ENCODE data around the gene ENDOU.

The ENDOU gene

DNA sequence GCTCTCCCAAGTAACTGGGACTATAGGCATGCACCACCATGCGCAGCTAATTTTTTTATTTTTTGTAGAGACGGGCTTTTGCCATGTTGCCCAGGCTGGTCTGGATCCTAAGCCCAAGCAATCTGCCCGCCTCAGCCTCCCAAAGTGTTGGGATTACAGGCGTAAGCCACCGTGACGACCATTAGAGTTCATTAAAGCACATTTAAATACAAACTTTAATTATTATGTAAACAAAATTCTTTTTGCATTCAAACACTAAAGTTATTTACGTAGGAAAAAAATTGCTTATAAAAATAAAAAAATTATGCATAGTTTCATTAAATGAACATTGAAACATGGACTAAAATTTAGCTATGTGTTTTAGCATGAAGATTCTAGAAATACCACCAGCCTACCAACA, 26.7 kb downstream of the ENDOU start:
- no peak overlapping the region for H4K91ac ChIP-seq (ENCODE audit: low read depth, low read length, poor library complexity)
- no peak overlapping the region for H3K23ac ChIP-seq (ENCODE audit: low read depth, low read length, poor library complexity)
- H3K9me3 ChIP-seq (replicated peaks in 1 of 2; ENCODE audit: control insufficient read depth in 2 of 2, insufficient read depth in 1 of 2, low read depth in 1 of 2, low read length in 2 of 2): peaks cover 0 to 5% of the 10 kb centered on the region in 2 donors
- no peaks in the 10 kb centered on the region for H3K4me1 ChIP-seq (ENCODE audit: control insufficient read depth in 2 of 2, insufficient read depth in 1 of 2, low read depth in 1 of 2, low read length in 2 of 2)
- no peak overlapping the region for H3K14ac ChIP-seq (ENCODE audit: low read length)
- no peak overlapping the region for H3K18ac ChIP-seq (ENCODE audit: low read length)
- no peak overlapping the region for H2BK15ac ChIP-seq (ENCODE audit: low read length)
- H2BK120ac ChIP-seq (ENCODE audit: low read depth, low read length): no peak overlapping the region
- H2BK12ac ChIP-seq (ENCODE audit: low read length): no peak overlapping the region
- no peak overlapping the region for H3K27ac ChIP-seq (replicated peaks; ENCODE audit: low read length)
- H2AK5ac ChIP-seq (ENCODE audit: low read depth, low read length): no peak overlapping the region
- DNase-seq (ENCODE audit: low spot score): no peak
- no peaks in the 10 kb centered on the region for H3K79me1 ChIP-seq (ENCODE audit: low read depth, low read length)
- H3K9ac ChIP-seq (ENCODE audit: low read depth, low read length, poor library complexity): no peak overlapping the region
- peaks cover 7 to 99% of the 10 kb centered on the region in 2 donors for H3K36me3 ChIP-seq (replicated peaks in 1 of 2; ENCODE audit: control insufficient read depth in 2 of 2, insufficient read depth in 2 of 2, low read length in 2 of 2)
- H3K4ac ChIP-seq (ENCODE audit: low read length): no peak overlapping the region
- WGBS, 2 donors (ENCODE audit: extremely low coverage in 2 of 2, insufficient read length in 2 of 2, insufficient replicate concordance in 1 of 2): no CpG with 5 or more reads among the region's 7 CpGs
- no peaks in the 10 kb centered on the region for H3K27me3 ChIP-seq (ENCODE audit: control insufficient read depth in 3 of 3, insufficient read depth in 3 of 3, low read depth in 1 of 3, low read length in 3 of 3)
- H3K4me2 ChIP-seq (ENCODE audit: insufficient read depth, low read length, poor library complexity, severe bottlenecking): no peak overlapping the region
- H2AFZ ChIP-seq (ENCODE audit: low read length): no peak overlapping the region
- no peak overlapping the region for H3K4me3 ChIP-seq (ENCODE audit: low read length in 2 of 2)
- no peak overlapping the region for H4K8ac ChIP-seq (ENCODE audit: low read depth, low read length)
- H2BK5ac ChIP-seq (ENCODE audit: low read length): no peak overlapping the region

DNA sequence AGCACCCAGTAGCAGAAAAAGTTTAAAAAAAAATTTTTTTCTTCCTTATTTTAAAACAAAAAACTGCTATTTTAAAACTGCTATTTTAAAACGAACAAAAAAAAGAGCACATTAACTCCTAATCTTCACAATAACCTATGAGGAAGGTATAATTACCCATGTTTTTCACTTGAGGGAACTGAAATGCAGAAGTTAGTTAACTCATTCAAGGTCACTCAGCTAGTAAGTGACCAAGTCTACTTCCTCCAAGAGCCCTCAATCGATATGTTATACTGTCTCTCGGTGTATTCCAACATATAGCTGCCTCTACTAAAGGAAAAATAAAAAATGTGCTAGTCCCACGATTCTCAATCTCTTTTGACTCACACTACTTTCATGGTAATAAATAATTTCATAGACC, 27.2 kb downstream of the ENDOU start:
- no peak overlapping the region for H3K4ac ChIP-seq (ENCODE audit: low read length)
- no peak overlapping the region for H4K91ac ChIP-seq (ENCODE audit: low read depth, low read length, poor library complexity)
- no CpG with 5 or more reads among the region's 4 CpGs for WGBS, 2 donors (ENCODE audit: extremely low coverage in 2 of 2, insufficient read length in 2 of 2, insufficient replicate concordance in 1 of 2)
- H2AFZ ChIP-seq (ENCODE audit: low read length): no peak overlapping the region
- no peak overlapping the region for H2AK5ac ChIP-seq (ENCODE audit: low read depth, low read length)
- DNase-seq (ENCODE audit: low spot score): no peak
- no peak overlapping the region for H3K14ac ChIP-seq (ENCODE audit: low read length)
- H4K8ac ChIP-seq (ENCODE audit: low read depth, low read length): no peak overlapping the region
- H2BK12ac ChIP-seq (ENCODE audit: low read length): no peak overlapping the region
- H3K4me2 ChIP-seq (ENCODE audit: insufficient read depth, low read length, poor library complexity, severe bottlenecking): no peak overlapping the region
- no peak overlapping the region for H2BK15ac ChIP-seq (ENCODE audit: low read length)
- peaks cover 8 to 99% of the 10 kb centered on the region in 2 donors for H3K36me3 ChIP-seq (replicated peaks in 1 of 2; ENCODE audit: control insufficient read depth in 2 of 2, insufficient read depth in 2 of 2, low read length in 2 of 2)
- no peak overlapping the region for H3K27ac ChIP-seq (replicated peaks; ENCODE audit: low read length)
- no peak overlapping the region for H3K4me3 ChIP-seq (ENCODE audit: low read length in 2 of 2)
- no peak overlapping the region for H2BK120ac ChIP-seq (ENCODE audit: low read depth, low read length)
- H3K18ac ChIP-seq (ENCODE audit: low read length): no peak overlapping the region
- H3K9me3 ChIP-seq (replicated peaks in 1 of 2; ENCODE audit: control insufficient read depth in 2 of 2, insufficient read depth in 1 of 2, low read depth in 1 of 2, low read length in 2 of 2): peaks cover 0 to 5% of the 10 kb centered on the region in 2 donors
- no peak overlapping the region for H3K23ac ChIP-seq (ENCODE audit: low read depth, low read length, poor library complexity)
- no peak overlapping the region for H3K9ac ChIP-seq (ENCODE audit: low read depth, low read length, poor library complexity)
- no peaks in the 10 kb centered on the region for H3K79me1 ChIP-seq (ENCODE audit: low read depth, low read length)
- no peaks in the 10 kb centered on the region for H3K27me3 ChIP-seq (ENCODE audit: control insufficient read depth in 3 of 3, insufficient read depth in 3 of 3, low read depth in 1 of 3, low read length in 3 of 3)
- H2BK5ac ChIP-seq (ENCODE audit: low read length): no peak overlapping the region
- no peaks in the 10 kb centered on the region for H3K4me1 ChIP-seq (ENCODE audit: control insufficient read depth in 2 of 2, insufficient read depth in 1 of 2, low read depth in 1 of 2, low read length in 2 of 2)

DNA sequence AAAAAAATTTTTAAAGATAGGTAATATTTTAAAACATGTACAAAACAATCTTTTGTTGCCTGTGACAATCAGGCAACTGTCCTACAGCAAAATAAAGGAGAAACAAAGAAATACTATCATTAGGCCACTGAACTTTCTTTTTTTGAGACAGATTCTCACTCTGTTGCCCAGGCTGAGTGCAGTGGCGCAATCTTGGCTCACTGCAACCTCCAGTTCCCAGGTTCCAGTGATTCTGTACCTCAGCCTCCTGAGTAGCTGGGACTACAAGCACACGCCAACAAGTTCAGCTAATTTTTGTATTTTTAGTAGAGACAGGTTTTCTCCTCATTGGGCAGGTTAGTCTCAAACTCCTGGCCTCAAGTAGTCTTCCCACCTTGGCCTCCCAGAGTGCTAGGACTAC, 36.1 kb downstream of the ENDOU start:
- peaks cover 2% of the 10 kb centered on the region for H3K79me1 ChIP-seq (ENCODE audit: low read depth, low read length)
- DNase-seq (ENCODE audit: low spot score): no peak
- peaks cover 0 to 10% of the 10 kb centered on the region in 2 donors for H3K9me3 ChIP-seq (replicated peaks in 1 of 2; ENCODE audit: control insufficient read depth in 2 of 2, insufficient read depth in 1 of 2, low read depth in 1 of 2, low read length in 2 of 2)
- H4K8ac ChIP-seq (ENCODE audit: low read depth, low read length): no peak overlapping the region
- H2BK12ac ChIP-seq (ENCODE audit: low read length): no peak overlapping the region
- no peak overlapping the region for H2AFZ ChIP-seq (ENCODE audit: low read length)
- peaks cover 11 to 93% of the 10 kb centered on the region in 2 donors for H3K36me3 ChIP-seq (replicated peaks in 1 of 2; ENCODE audit: control insufficient read depth in 2 of 2, insufficient read depth in 2 of 2, low read length in 2 of 2)
- H3K9ac ChIP-seq (ENCODE audit: low read depth, low read length, poor library complexity): no peak overlapping the region
- H2BK15ac ChIP-seq (ENCODE audit: low read length): no peak overlapping the region
- no peak overlapping the region for H3K18ac ChIP-seq (ENCODE audit: low read length)
- no CpG with 5 or more reads among the region's 2 CpGs for WGBS, 2 donors (ENCODE audit: extremely low coverage in 2 of 2, insufficient read length in 2 of 2, insufficient replicate concordance in 1 of 2)
- H3K4me1 ChIP-seq (ENCODE audit: control insufficient read depth in 2 of 2, insufficient read depth in 1 of 2, low read depth in 1 of 2, low read length in 2 of 2): no peaks in the 10 kb centered on the region
- H3K14ac ChIP-seq (ENCODE audit: low read length): no peak overlapping the region
- no peak overlapping the region for H3K27ac ChIP-seq (replicated peaks; ENCODE audit: low read length)
- no peak overlapping the region for H3K23ac ChIP-seq (ENCODE audit: low read depth, low read length, poor library complexity)
- H2BK120ac ChIP-seq (ENCODE audit: low read depth, low read length): no peak overlapping the region
- no peak overlapping the region for H4K91ac ChIP-seq (ENCODE audit: low read depth, low read length, poor library complexity)
- H3K4ac ChIP-seq (ENCODE audit: low read length): no peak overlapping the region
- H3K27me3 ChIP-seq (ENCODE audit: control insufficient read depth in 3 of 3, insufficient read depth in 3 of 3, low read depth in 1 of 3, low read length in 3 of 3): no peaks in the 10 kb centered on the region
- H3K4me3 ChIP-seq (ENCODE audit: low read length in 2 of 2): no peak overlapping the region
- H2AK5ac ChIP-seq (ENCODE audit: low read depth, low read length): no peak overlapping the region
- no peak overlapping the region for H3K4me2 ChIP-seq (ENCODE audit: insufficient read depth, low read length, poor library complexity, severe bottlenecking)
- H2BK5ac ChIP-seq (ENCODE audit: low read length): no peak overlapping the region

DNA sequence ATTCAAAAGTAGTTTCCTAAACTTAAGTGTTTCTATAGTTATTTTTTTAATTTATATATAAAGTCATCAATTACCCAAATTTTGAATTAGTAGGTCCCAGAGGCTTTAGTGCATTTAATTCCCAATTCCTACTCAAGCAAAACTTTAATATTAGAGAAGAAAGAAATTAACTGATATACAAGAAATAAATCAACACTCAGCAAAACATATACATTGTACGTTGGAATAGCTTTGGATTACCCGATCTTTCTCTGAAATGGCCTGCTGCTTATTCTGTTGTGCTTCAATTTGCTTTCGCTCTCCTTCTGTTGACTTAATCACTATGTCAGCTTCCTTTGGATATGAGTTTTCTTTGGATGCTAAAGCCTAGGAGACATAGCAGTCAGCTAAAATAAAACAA, 37.7 kb downstream of the ENDOU start:
- Histone ChIP-seq H3K4me2 (ENCODE audit: insufficient read depth, low read length, poor library complexity, severe bottlenecking) (no peak overlapping the region), H3K9me3 (replicated peaks in 1 of 2; ENCODE audit: control insufficient read depth in 2 of 2, insufficient read depth in 1 of 2, low read depth in 1 of 2, low read length in 2 of 2) (peaks cover 0 to 5% of the 10 kb centered on the region in 2 donors), H2AFZ (ENCODE audit: low read length) (no peak overlapping the region), H3K4me3 (ENCODE audit: low read length in 2 of 2) (no peak overlapping the region), H3K36me3 (replicated peaks in 1 of 2; ENCODE audit: control insufficient read depth in 2 of 2, insufficient read depth in 2 of 2, low read length in 2 of 2) (peaks cover 12 to 94% of the 10 kb centered on the region in 2 donors), H3K27ac (replicated peaks; ENCODE audit: low read length) (no peak overlapping the region), H2BK15ac (ENCODE audit: low read length) (no peak overlapping the region), H3K9ac (ENCODE audit: low read depth, low read length, poor library complexity) (no peak overlapping the region), H3K4me1 (ENCODE audit: control insufficient read depth in 2 of 2, insufficient read depth in 1 of 2, low read depth in 1 of 2, low read length in 2 of 2) (no peaks in the 10 kb centered on the region), H3K18ac (ENCODE audit: low read length) (no peak overlapping the region), H3K27me3 (ENCODE audit: control insufficient read depth in 3 of 3, insufficient read depth in 3 of 3, low read depth in 1 of 3, low read length in 3 of 3) (no peaks in the 10 kb centered on the region), H2BK12ac (ENCODE audit: low read length) (no peak overlapping the region), H3K4ac (ENCODE audit: low read length) (no peak overlapping the region), H4K8ac (ENCODE audit: low read depth, low read length) (no peak overlapping the region), H3K14ac (ENCODE audit: low read length) (no peak overlapping the region), H3K79me1 (ENCODE audit: low read depth, low read length) (peaks cover 2% of the 10 kb centered on the region), H3K23ac (ENCODE audit: low read depth, low read length, poor library complexity) (no peak overlapping the region), H2BK120ac (ENCODE audit: low read depth, low read length) (no peak overlapping the region), H2BK5ac (ENCODE audit: low read length) (no peak overlapping the region), H4K91ac (ENCODE audit: low read depth, low read length, poor library complexity) (no peak overlapping the region), H2AK5ac (ENCODE audit: low read depth, low read length) (no peak overlapping the region)
- no peak for DNase-seq (ENCODE audit: low spot score)
- no CpG with 5 or more reads among the region's 3 CpGs for WGBS, 2 donors (ENCODE audit: extremely low coverage in 2 of 2, insufficient read length in 2 of 2, insufficient replicate concordance in 1 of 2)
